ENCODE measurements around the gene ACSM4. TPM values are rescaled to one million over a fixed set of nuclear protein-coding genes. Genes with fewer than 3 reads are reported as not detected.

Gene ACSM4
- total RNA-seq, 1 experiment from 2014 or later = not detected

DNA sequence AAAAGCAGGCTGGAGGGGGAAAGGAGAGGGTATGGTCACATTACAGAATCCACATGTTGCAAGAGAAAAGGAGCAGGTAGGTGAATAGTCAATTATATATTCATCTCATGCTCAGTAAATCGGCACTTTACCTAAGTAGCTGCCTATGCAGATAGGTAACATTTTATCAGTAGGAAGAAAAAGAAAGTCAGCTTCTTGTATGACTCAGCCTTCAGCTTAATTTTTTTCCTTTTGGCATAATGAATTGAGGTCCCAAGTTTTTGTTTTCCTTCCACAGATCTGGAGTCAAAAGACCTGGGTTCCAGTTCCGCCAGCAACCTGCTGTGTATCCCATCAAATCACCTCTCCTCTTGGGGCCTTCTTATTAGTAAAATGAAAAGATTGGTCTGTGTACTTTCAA, 6.0 kb upstream of the ACSM4 start:
- no peaks in the 10 kb centered on the region for H3K27me3 Mint-ChIP-seq (ENCODE audit: low read depth)
- TF ChIP-seq NFE2L1 (CRISPR knock-in tag; IDR thresholded peaks at IDR 0.05) (no peak), ZNF219 (CRISPR knock-in tag; IDR thresholded peaks at IDR 0.05; ENCODE audit: borderline replicate concordance) (no peak), JUN (CRISPR knock-in tag; IDR thresholded peaks at IDR 0.05) (no peak), ATF1 (CRISPR knock-in tag; IDR thresholded peaks at IDR 0.05) (no peak), EMX1 (CRISPR knock-in tag; IDR thresholded peaks at IDR 0.05) (no peak), SP1 (CRISPR knock-in tag; conservative IDR thresholded peaks at IDR 0.05) (no peak)
- TF ChIP-seq, protein P1, sequence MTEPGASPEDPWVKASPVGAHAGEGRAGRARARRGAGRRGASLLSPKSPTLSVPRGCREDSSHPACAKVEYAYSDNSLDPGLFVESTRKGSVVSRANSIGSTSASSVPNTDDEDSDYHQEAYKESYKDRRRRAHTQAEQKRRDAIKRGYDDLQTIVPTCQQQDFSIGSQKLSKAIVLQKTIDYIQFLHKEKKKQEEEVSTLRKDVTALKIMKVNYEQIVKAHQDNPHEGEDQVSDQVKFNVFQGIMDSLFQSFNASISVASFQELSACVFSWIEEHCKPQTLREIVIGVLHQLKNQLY (CRISPR knock-in tag; IDR thresholded peaks at IDR 0.05) = no peak
- TF ChIP-seq, protein P2, sequence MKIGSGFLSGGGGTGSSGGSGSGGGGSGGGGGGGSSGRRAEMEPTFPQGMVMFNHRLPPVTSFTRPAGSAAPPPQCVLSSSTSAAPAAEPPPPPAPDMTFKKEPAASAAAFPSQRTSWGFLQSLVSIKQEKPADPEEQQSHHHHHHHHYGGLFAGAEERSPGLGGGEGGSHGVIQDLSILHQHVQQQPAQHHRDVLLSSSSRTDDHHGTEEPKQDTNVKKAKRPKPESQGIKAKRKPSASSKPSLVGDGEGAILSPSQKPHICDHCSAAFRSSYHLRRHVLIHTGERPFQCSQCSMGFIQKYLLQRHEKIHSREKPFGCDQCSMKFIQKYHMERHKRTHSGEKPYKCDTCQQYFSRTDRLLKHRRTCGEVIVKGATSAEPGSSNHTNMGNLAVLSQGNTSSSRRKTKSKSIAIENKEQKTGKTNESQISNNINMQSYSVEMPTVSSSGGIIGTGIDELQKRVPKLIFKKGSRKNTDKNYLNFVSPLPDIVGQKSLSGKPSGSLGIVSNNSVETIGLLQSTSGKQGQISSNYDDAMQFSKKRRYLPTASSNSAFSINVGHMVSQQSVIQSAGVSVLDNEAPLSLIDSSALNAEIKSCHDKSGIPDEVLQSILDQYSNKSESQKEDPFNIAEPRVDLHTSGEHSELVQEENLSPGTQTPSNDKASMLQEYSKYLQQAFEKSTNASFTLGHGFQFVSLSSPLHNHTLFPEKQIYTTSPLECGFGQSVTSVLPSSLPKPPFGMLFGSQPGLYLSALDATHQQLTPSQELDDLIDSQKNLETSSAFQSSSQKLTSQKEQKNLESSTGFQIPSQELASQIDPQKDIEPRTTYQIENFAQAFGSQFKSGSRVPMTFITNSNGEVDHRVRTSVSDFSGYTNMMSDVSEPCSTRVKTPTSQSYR (CRISPR knock-in tag; IDR thresholded peaks at IDR 0.05) = no peak
- H3K27ac Mint-ChIP-seq = no peak overlapping the region
- ATAC-seq (no peak), DNase-seq (ENCODE audit: low spot score) (no peak)
- peaks cover 35% of the 10 kb centered on the region for H3K4me1 Mint-ChIP-seq
- H3K36me3 Mint-ChIP-seq = no peaks in the 10 kb centered on the region
- no peak overlapping the region for H3K4me3 Mint-ChIP-seq
- H3K9me3 Mint-ChIP-seq = peaks cover 9% of the 10 kb centered on the region
- ChIA-PET CTCF (interaction anchor here (1.1 kb wide), 1 partner anchor 142 kb away, joined by 3 read pairs; no protein-coding TSS in a partner anchor), POLR2A (no interaction called here)

DNA sequence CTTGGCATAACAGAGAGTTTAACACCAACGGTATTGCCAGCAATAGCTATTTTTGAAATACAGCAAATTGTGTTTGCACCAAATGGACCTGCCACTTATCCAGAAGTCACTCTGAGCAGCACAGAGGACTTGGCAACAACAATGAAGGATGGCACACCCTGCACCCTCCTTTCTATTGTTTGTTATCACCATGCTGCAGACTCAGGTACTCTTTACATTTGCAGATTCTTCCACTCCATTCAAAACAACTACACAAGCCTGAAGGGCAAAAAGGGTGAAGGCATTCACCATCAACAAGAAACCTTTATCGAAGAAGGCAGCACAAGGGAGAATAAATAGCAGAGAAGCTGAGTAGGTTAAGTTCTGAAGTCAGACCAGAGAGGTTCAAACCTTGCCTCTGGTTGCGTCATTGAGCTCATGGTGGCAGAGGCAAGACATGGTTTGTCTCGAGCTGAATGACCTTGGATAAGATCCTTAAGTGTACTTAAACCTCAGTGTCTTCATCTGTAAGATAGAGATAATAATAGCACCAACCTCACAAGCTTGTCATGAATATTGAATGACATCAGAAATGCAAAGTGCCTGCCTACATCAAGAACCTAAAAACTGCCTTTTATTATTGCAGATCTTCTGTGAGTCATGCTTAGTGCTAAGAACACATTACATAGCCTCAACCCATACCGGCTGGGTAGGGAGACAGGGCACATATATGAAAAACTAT, 1.4 kb upstream of the ACSM4 start:
- DNase-seq (ENCODE audit: low spot score) (no peak), ATAC-seq (no peak)
- ChIA-PET POLR2A (no interaction called here), CTCF (no interaction called here)
- Mint-ChIP-seq H3K36me3 (no peaks in the 10 kb centered on the region), H3K4me1 (peaks cover 12% of the 10 kb centered on the region), H3K9me3 (0 out of 2 replicates have a peak, but pooled peaks cover 3% of the 10 kb centered on the region), H3K27ac (no peak overlapping the region), H3K27me3 (ENCODE audit: low read depth) (no peaks in the 10 kb centered on the region), H3K4me3 (no peak overlapping the region)
- TF ChIP-seq ERG (CRISPR knock-in tag; IDR thresholded peaks at IDR 0.05) = no peak
- TF ChIP-seq, protein P3, sequence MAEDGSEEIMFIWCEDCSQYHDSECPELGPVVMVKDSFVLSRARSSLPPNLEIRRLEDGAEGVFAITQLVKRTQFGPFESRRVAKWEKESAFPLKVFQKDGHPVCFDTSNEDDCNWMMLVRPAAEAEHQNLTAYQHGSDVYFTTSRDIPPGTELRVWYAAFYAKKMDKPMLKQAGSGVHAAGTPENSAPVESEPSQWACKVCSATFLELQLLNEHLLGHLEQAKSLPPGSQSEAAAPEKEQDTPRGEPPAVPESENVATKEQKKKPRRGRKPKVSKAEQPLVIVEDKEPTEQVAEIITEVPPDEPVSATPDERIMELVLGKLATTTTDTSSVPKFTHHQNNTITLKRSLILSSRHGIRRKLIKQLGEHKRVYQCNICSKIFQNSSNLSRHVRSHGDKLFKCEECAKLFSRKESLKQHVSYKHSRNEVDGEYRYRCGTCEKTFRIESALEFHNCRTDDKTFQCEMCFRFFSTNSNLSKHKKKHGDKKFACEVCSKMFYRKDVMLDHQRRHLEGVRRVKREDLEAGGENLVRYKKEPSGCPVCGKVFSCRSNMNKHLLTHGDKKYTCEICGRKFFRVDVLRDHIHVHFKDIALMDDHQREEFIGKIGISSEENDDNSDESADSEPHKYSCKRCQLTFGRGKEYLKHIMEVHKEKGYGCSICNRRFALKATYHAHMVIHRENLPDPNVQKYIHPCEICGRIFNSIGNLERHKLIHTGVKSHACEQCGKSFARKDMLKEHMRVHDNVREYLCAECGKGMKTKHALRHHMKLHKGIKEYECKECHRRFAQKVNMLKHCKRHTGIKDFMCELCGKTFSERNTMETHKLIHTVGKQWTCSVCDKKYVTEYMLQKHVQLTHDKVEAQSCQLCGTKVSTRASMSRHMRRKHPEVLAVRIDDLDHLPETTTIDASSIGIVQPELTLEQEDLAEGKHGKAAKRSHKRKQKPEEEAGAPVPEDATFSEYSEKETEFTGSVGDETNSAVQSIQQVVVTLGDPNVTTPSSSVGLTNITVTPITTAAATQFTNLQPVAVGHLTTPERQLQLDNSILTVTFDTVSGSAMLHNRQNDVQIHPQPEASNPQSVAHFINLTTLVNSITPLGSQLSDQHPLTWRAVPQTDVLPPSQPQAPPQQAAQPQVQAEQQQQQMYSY (CRISPR knock-in tag; IDR thresholded peaks at IDR 0.05) = no peak
- no peak for TF ChIP-seq CREM (CRISPR knock-in tag; IDR thresholded peaks at IDR 0.05)
- no peak for TF ChIP-seq NR3C1 (CRISPR knock-in tag; conservative IDR thresholded peaks at IDR 0.05; ENCODE audit: low read depth)
- TF ChIP-seq, protein P4, sequence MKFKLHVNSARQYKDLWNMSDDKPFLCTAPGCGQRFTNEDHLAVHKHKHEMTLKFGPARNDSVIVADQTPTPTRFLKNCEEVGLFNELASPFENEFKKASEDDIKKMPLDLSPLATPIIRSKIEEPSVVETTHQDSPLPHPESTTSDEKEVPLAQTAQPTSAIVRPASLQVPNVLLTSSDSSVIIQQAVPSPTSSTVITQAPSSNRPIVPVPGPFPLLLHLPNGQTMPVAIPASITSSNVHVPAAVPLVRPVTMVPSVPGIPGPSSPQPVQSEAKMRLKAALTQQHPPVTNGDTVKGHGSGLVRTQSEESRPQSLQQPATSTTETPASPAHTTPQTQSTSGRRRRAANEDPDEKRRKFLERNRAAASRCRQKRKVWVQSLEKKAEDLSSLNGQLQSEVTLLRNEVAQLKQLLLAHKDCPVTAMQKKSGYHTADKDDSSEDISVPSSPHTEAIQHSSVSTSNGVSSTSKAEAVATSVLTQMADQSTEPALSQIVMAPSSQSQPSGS (CRISPR knock-in tag; IDR thresholded peaks at IDR 0.05; ENCODE audit: borderline replicate concordance, low read depth) = no peak
- no peak for TF ChIP-seq ZNF232 (CRISPR knock-in tag; IDR thresholded peaks at IDR 0.05)

Data from WTC11 (cell line).